Fibroblast of the aortic adventitia (primary cell): ENCODE data around the gene MEPE. TPM values are rescaled to one million over a fixed set of nuclear protein-coding genes. Genes with fewer than 3 reads are reported as not detected.

Experiments used
- DNase-seq: peaks from one replicate; pipeline ENCODE4 v3.0.0-alpha.2; 2010; ENCODE audit warnings: low read depth
- H3K4me3 ChIP-seq: 2 replicates; pipeline ENCODE4 v1.5.1; 2011; ENCODE audit warnings: low read depth, mild to moderate bottlenecking, control low read depth, low read length, moderate library complexity
- CTCF ChIP-seq: IDR thresholded peaks from 2 replicates; pipeline ENCODE4 v1.5.1; 2011; ENCODE audit warnings: mild to moderate bottlenecking, low read length, control low read depth, inconsistent platforms; ENCODE audit not compliant: insufficient read depth
- total RNA-seq: library from RNA; depleted of rRNA; stranded (reverse); fragments of >200 nt; gene quantifications from 2 replicates; pipeline ENCODE4 v1.2.3, GENCODE V29; 2012; ENCODE audit warnings: low replicate concordance

The MEPE gene
- total RNA-seq, 1 donor = not detected

DNA sequence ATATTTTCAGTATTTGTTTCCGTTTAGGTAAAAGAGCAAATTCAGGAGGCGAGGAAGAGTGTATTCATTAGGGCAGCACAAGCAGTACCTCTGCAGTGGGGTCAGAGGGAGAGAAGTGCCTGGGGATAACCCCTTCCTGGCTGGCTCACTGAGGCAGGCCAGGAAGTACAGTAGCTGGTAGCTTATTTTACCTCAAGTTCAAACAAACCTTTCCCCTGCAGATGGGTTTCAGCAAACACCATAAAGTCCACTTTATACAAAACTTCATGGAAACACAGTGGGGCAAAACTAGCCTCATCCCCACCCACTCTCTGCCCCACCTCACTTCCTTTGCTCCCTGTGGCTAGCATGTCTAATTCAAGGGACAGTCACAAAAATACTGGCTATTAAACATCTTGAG, 29.5 kb downstream of the MEPE start:
- TF ChIP-seq CTCF = no peak
- no peak for DNase-seq
- no peak overlapping the region for H3K4me3 ChIP-seq

DNA sequence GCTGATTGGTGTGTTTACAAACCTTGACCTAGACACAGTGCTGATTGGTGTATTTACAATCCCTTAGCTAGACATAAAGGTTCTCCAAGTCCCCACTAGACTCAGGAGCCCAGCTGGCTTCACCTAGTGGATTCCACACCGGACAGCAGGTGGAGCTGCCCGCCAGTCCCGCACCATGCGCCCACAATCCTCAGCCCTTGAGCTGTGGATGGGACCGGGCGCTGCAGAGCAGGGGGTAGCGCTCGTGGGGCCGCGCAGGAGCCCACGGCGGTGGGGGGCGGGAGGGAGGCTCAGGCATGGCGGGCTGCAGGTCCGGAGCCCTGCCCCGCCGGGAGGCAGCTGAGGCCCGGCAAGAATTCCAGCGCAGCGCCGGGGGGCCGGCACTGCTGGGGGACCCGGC, 30.7 kb downstream of the MEPE start:
- DNase-seq = no peak
- no peak overlapping the region for H3K4me3 ChIP-seq
- no peak for TF ChIP-seq CTCF

GRCh38 chr4:87864321-87864720, 31.6 kb downstream of the MEPE start:
- no peak for DNase-seq
- no peak for TF ChIP-seq CTCF
- no peak overlapping the region for H3K4me3 ChIP-seq

GRCh38 chr4:87865288-87865687, 32.5 kb downstream of the MEPE start:
- DNase-seq = peak; percentile 58
- no peak overlapping the region for H3K4me3 ChIP-seq
- no peak for TF ChIP-seq CTCF

GRCh38 chr4:87865960-87866598, 33.3 kb downstream of the MEPE start:
- no peak overlapping the region for H3K4me3 ChIP-seq
- DNase-seq = peak; percentile 76
- TF ChIP-seq CTCF = no peak

GRCh38 chr4:87868522-87868921, 35.8 kb downstream of the MEPE start:
- no peak for DNase-seq
- no peak for TF ChIP-seq CTCF
- no peak overlapping the region for H3K4me3 ChIP-seq

DNA sequence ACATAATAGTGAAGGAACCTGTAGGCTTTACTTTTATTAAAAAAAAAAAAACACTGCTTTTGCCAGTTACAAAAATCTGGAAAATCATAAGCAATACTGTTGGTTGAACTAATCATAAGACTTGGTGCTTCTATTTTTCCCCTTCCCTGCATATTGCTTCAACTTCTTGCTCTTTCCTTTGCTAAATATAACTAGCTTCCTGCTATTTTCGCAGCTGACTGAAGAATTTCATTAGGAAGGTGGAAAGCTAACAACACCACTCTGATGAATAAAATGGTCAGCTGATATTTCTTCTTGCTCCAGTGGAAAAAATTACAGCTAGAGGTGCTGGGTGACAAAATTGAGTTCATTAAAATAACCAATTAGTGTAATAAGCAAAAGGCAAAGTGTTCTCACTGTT, 39.3 kb downstream of the MEPE start:
- TF ChIP-seq CTCF = no peak
- DNase-seq = no peak
- H3K4me3 ChIP-seq = no peak overlapping the region
